MG63 (cell line): Measurements from ENCODE around the gene PAK1. TPM values are rescaled to one million over a fixed set of nuclear protein-coding genes. Genes with fewer than 3 reads are reported as not detected.
"Not testable (repeated sequence)": the region's sequence is repeated elsewhere in the genome, so short reads cannot be mapped to it uniquely, and the experiment has no call there.

Experiments used
- DNase-seq: peaks from one replicate; pipeline ENCODE4 v3.0.0-alpha.2; 2020
- H3K27me3 ChIP-seq: fragments of 250-450 bp; sonication (Bioruptor Pico); 2 replicates; pipeline ENCODE4 v1.5.1; 2020; ENCODE audit warnings: mild to moderate bottlenecking, moderate library complexity
- H3K36me3 ChIP-seq: fragments of 250-450 bp; sonication (Bioruptor Pico); 2 replicates; pipeline ENCODE4 v1.5.1; 2020; ENCODE audit warnings: mild to moderate bottlenecking, moderate library complexity
- H3K4me3 ChIP-seq: fragments of 250-450 bp; sonication (Bioruptor Pico); 2 replicates; pipeline ENCODE4 v1.5.1; 2020; ENCODE audit warnings: mild to moderate bottlenecking, moderate library complexity
- H3K9me3 ChIP-seq: fragments of 250-450 bp; sonication (Bioruptor Pico); 2 replicates; pipeline ENCODE4 v1.5.1; 2020; ENCODE audit warnings: mild to moderate bottlenecking, moderate library complexity
- total RNA-seq: library from RNA; depleted of rRNA; stranded (reverse); fragments of >200 nt; shearing (Covaris generic); gene quantifications from 2 replicates; pipeline ENCODE4 v1.2.3, GENCODE V29; 2014; ENCODE audit warnings: low replicate concordance

The PAK1 gene
- total RNA-seq, 1 experiment from 2014 or later: 31.3 TPM

DNA sequence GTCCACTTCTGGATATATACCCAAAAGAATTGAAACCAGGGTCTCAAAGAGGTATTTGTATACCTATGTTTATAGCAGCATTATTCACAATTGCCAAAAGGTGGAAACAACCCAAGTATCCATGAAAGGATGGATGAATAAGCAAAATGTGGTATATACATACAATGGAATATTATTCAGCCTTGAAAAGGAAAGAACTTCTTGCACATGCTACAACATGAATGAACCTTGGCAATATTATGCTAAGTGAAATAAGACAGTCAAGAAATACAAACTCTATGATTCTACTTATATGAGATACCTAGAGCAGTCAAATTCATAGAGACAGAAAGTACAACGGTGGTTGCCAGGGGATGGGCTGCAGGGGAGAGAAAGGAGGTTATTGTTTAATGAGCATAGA lies 21.6 kb upstream of the PAK1 start:
- Histone ChIP-seq H3K4me3 (no peak overlapping the region), H3K36me3 (no peaks in the 10 kb centered on the region), H3K27me3 (no peaks in the 10 kb centered on the region), H3K9me3 (no peaks in the 10 kb centered on the region)
- DNase-seq: no peak

DNA sequence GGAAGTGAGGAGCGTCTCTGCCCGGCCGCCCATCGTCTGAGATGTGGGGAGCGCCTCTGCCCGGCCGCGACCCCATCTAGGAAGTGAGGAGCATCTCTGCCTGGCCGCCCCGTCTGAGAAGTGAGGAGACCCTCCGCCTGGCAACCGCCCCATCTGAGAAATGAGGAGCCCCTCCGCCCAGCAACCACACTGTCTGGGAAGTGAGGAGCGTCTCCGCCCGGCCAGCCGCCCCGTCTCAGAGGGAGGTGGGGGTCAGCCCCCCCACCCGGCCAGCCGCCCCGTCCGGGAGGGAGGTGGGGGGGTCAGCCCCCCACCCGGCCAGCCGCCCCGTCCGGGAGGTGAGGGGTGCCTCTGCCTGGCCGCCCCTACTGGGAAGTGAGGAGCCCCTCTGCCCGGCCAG lies 16.1 kb upstream of the PAK1 start:
- not testable (repeated sequence) for DNase-seq, H3K9me3 ChIP-seq, H3K36me3 ChIP-seq, H3K4me3 ChIP-seq, H3K27me3 ChIP-seq

DNA sequence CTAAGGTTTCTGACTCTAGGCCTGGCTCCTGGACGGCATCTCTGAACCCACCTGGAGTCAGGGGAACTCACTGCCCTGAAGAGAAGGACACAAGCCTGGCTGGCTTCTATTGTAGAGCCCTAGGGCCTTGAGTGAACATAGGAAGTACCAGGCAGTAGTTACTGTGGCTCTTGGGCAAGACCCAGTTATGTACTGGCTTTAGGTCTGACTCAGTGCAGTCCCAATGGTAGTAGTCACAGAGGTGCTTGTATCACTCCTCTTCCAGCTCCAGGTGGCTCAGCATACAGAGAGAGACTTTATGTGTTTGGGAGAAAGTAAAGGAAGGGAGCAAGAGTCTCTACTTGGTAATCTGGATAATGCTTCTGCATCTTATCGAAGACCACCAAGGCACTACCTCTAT lies 13.9 kb upstream of the PAK1 start:
- no peaks in the 10 kb centered on the region for H3K36me3 ChIP-seq
- H3K9me3 ChIP-seq: no peaks in the 10 kb centered on the region
- no peaks in the 10 kb centered on the region for H3K27me3 ChIP-seq
- no peak overlapping the region for H3K4me3 ChIP-seq
- no peak for DNase-seq

DNA sequence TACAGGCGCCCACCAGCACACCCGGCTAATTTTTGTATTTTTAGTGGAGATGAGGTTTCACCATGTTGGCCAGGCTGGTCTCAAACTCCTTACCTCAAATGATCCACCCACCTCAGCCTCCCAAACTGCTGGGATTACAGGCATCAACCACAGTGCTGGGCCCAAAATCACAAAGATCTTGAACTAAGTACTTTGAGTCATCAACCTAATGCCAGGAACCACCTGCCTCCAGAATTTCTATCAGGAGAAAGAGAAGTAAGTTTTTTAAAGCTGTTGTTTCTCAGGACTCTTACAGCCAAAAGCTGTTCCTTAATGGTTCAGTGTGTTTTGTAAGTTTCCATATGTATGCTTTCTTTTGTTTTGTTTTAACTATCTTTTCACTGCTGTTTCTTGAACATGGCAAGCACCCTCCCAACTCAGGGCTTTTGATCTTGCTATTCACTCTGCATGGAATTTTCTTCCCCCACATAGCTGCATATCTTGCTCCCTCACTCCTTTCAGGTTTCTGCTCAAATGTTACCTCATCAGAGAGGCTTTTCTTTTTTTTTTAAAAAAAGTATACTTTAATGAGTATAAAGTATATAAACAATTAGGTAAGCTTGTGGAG lies 6.0 kb upstream of the PAK1 start:
- Histone ChIP-seq H3K36me3 (no peaks in the 10 kb centered on the region), H3K4me3 (no peak overlapping the region), H3K27me3 (no peaks in the 10 kb centered on the region), H3K9me3 (no peaks in the 10 kb centered on the region)
- no peak for DNase-seq

DNA sequence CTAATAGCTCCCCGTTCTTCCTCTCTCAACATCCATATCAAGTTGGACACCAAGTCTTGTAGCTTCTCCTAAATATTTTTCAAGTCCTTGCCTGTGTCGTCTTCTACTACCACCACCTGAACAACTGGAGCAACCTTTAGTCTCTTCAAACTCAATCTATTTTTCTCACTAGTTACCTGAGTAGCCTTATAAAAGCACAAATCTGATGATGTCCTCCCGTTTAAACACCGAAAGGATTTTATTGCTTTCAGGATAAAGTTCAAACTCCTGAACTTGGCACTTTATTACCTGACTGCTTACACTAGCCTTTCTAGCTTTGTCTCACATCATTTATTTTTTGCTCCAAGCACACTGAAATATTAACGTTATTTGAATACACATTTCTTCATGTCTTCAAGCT lies 1.3 kb upstream of the PAK1 start:
- Histone ChIP-seq H3K9me3 (no peaks in the 10 kb centered on the region), H3K4me3 (no peak overlapping the region), H3K36me3 (no peaks in the 10 kb centered on the region), H3K27me3 (0 out of 2 replicates have a peak, but pooled peaks cover 2% of the 10 kb centered on the region)
- no peak for DNase-seq

DNA sequence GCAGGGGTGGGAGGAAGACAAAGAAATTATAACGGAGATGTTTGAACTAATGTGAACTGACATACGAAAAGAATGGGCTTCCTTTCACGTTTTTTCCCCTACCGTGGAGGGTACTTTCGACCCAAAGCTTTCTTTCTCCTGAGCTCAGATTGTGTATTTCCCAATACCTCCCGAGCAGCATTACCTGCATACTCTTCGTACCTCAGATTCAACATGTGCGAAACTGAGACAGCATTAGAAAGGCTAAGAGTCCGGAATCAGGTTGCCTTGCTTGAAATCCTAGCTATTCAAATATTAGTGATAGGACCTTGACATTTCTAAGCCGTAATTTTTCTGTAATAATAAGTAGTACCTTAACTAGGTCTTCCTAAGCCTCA lies 778 bp upstream of the PAK1 start:
- Histone ChIP-seq H3K4me3 (peak overlapping the region; percentile 47), H3K27me3 (0 out of 2 replicates have a peak, but pooled peaks cover 2% of the 10 kb centered on the region), H3K9me3 (no peaks in the 10 kb centered on the region), H3K36me3 (no peaks in the 10 kb centered on the region)
- no peak for DNase-seq

DNA sequence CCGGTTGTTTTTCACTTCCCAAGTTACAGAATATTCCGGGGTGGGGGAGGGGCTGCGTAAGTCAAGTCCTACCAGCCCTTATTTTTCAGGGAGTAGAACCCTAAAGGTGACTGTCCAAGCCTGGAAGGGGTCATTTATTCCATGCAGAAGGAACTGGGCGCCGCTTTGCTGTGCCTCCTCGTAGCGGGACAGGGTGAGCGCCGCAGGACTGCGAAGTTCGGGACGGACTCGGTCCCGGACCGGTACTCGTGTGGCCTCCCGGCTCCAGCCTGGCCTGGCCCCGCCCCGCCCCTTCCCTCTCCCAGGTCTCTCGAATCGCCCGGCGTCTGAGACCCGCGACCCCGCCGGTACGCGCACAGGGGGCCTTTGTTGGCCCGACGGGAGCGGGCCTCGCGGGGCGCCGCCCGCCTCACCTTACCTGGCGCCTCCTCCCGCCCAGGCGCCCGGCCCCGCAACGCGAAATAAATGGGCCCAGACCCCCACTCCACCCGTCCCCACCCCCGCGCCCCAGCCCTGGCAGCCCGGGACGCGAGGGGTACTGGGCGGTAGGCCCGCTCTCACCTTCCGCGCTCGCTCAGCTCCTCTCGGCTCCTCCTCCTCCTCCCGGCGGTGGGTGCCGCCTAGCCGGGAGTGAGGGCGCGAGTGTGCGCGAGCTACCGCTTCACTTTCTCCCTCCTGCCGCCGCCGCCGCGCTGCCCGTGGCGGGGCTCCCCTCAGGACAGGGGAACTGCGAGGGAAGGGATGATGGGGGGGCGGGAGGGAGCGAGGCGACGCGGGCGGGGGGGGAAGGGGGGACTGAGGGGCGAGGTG lies 698 bp downstream of the PAK1 start:
- 0 out of 2 replicates have a peak, but pooled peaks cover 2% of the 10 kb centered on the region for H3K27me3 ChIP-seq
- DNase-seq: peak; percentile 28
- no peaks in the 10 kb centered on the region for H3K9me3 ChIP-seq
- peak overlapping the region; percentile 47 for H3K4me3 ChIP-seq
- no peaks in the 10 kb centered on the region for H3K36me3 ChIP-seq

DNA sequence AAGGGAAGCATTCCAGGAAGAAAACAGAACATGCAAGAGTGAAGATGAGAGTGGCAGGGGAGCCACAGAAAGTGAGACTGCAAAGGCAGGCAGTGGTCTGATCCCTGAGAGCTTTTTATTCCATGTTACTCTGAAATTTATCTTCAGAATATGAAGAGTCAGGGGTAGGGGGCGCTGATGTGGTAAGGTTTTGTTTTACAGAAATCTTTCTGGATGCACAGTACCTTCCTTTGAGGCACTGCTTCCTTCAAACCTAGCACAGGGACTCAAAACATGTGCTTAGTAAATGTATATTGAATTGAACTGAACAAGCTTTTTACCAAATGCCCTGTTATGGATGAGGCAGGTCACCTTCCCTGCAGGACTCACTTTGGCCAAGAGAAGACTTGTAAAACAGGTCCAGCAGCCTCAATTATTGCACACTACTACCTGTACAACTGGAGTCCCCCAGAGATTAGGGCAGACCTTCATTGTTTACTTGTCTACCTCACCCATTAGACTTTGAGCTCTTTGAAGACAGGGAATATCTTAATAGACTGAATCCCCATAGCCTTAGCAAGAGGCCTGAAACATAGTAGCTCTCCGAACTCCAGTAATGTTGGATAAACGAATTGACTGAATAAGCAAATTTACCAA lies 2.2 kb downstream of the PAK1 start:
- no peak overlapping the region for H3K4me3 ChIP-seq
- H3K36me3 ChIP-seq: no peaks in the 10 kb centered on the region
- no peak for DNase-seq
- no peaks in the 10 kb centered on the region for H3K9me3 ChIP-seq
- 0 out of 2 replicates have a peak, but pooled peaks cover 2% of the 10 kb centered on the region for H3K27me3 ChIP-seq

DNA sequence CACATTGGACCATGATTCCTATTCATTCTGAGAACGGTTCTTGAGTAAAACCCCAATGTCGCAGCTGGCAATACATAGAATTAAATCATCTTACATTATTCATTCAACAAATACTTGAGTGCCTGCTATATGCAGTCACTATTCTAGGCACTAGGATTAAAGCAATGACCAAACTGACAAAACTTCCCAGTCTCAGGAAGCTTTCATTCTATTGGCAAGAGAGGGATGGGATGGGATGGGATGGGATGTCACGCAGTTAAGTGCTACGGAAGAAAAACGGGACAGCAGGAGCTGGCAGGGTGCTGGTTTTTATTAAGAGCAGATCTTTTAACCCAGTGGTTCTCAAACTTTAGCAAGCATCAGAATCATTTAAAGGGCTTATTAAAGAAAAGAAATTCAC lies 2.9 kb downstream of the PAK1 start:
- H3K36me3 ChIP-seq: no peaks in the 10 kb centered on the region
- no peaks in the 10 kb centered on the region for H3K9me3 ChIP-seq
- no peak overlapping the region for H3K4me3 ChIP-seq
- no peak for DNase-seq
- 0 out of 2 replicates have a peak, but pooled peaks cover 2% of the 10 kb centered on the region for H3K27me3 ChIP-seq

DNA sequence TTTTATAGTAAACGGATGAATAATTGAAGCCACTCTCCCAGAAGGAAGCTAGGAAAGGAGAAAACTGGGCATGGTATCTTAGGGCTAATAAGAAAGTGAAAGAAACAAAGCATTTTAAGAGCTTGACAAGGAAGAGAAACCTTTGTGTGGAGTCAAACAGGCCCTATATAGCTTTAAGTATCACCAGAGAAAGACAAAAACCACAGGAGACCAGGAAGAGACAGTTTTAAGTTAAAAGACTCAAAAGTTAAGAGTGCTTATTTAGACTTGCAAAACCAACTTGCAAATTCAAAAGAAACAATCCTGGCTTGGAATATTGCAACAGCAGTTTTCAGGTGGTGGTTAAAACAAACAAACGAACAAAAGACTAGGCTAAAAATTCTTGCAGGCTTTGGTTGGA lies 3.4 kb downstream of the PAK1 start:
- Histone ChIP-seq H3K36me3 (no peaks in the 10 kb centered on the region), H3K9me3 (no peaks in the 10 kb centered on the region), H3K27me3 (0 out of 2 replicates have a peak, but pooled peaks cover 2% of the 10 kb centered on the region), H3K4me3 (no peak overlapping the region)
- DNase-seq: no peak

DNA sequence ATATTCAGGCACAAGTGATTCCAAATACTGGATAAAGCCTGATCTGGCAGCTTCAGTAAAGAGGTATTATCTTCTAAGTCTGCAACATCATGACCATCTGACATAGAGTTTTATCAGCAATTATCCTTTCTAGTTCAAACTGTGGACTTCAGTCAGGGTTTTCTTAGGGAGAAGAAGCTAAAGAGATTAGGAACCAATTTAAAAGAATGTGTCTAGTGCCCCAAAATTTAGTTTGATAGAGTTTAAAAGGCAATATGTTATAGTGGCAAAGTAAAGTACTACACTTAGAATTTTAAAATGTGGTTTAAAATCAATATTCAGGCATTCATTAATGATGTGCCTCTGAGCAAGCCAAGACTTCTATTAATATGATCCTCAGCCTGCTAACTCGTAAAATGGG lies 5.4 kb downstream of the PAK1 start:
- no peaks in the 10 kb centered on the region for H3K27me3 ChIP-seq

DNA sequence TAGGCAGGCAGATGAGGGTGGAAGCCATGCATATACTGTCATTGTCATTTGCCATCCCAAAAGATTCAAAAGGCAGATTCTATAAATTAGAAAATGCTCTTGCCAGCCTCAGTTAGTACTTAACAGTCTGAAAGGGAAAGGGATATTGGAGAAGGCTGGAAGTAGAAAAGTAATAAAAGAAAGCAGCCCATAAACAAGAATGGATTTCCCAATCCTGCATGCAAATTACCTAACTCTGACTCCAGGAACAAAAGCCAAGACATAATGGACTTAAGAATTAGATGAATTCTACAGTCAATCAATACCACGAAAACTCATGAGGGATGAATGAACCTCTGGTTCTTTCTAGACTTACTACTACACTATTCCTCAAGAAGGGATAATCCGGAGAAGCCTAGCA lies 5.9 kb downstream of the PAK1 start:
- Histone ChIP-seq H3K9me3 (no peaks in the 10 kb centered on the region), H3K4me3 (no peak overlapping the region), H3K27me3 (no peaks in the 10 kb centered on the region), H3K36me3 (no peaks in the 10 kb centered on the region)
- DNase-seq: no peak

More for the DNA sequence above, 5.4 kb downstream of the PAK1 start:
- DNase-seq: no peak
- Histone ChIP-seq H3K4me3 (no peak overlapping the region), H3K36me3 (no peaks in the 10 kb centered on the region), H3K9me3 (no peaks in the 10 kb centered on the region)

DNA sequence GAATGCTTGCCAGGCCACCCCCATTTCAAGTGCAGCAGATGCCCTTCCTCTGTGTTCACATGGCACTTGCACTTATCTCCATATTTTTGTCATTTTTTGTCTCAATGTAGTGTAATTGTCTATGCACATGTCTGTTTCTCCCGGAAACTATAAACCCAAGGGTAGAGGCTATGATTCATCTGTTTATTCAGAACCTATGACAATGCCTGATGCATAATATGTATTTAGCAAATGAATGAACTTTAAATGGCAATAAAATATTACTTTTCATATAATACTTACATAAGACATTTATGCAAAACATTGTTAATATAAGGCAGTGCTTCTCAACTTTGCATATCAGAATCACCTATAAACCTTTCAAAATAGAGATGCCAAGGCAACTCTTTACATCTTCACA lies 6.7 kb downstream of the PAK1 start:
- H3K9me3 ChIP-seq: no peaks in the 10 kb centered on the region
- no peaks in the 10 kb centered on the region for H3K36me3 ChIP-seq
- H3K27me3 ChIP-seq: no peaks in the 10 kb centered on the region
- H3K4me3 ChIP-seq: no peak overlapping the region
- no peak for DNase-seq

DNA sequence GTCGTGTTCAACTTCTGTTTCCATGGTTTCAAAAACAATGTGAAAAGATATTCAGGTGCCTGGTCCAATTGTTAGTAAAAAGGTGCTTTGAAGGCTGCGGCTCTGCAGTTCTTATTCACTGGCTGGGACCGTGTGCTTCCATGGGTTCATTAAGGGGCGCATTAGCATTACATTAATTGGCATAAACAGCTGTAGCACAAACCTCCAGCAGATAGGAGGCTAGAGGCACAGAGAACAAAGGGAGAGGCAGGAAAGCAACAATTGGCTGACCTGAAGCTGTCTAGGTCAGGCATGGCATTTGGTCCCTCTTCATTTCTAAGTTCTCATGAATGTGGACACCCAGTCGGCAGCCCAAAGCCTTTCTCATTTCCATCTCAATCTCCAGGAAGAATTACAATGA lies 16.6 kb downstream of the PAK1 start:
- DNase-seq: no peak
- Histone ChIP-seq H3K9me3 (no peaks in the 10 kb centered on the region), H3K4me3 (no peak overlapping the region), H3K27me3 (no peaks in the 10 kb centered on the region), H3K36me3 (no peaks in the 10 kb centered on the region)

DNA sequence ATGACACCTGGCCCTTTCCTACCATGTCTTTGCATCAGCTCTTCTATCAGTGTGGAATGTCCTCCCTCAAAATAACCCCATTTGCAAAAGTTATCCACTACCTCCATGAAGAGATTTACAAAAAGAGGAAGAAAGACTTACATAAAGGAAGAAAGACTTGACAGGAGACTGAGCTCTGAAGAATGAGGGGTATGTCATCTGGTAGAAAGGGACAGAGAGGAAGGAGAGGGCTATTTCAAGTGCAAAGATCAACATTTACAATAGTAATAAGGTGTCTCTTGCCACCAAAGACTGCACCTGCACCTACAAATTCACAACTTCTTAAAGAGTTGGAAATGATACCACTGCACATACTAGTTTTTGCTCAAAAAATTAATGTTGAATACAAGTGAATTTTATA lies 18.2 kb downstream of the PAK1 start:
- DNase-seq: no peak
- no peaks in the 10 kb centered on the region for H3K36me3 ChIP-seq
- H3K27me3 ChIP-seq: no peaks in the 10 kb centered on the region
- H3K4me3 ChIP-seq: no peak overlapping the region
- H3K9me3 ChIP-seq: no peaks in the 10 kb centered on the region

DNA sequence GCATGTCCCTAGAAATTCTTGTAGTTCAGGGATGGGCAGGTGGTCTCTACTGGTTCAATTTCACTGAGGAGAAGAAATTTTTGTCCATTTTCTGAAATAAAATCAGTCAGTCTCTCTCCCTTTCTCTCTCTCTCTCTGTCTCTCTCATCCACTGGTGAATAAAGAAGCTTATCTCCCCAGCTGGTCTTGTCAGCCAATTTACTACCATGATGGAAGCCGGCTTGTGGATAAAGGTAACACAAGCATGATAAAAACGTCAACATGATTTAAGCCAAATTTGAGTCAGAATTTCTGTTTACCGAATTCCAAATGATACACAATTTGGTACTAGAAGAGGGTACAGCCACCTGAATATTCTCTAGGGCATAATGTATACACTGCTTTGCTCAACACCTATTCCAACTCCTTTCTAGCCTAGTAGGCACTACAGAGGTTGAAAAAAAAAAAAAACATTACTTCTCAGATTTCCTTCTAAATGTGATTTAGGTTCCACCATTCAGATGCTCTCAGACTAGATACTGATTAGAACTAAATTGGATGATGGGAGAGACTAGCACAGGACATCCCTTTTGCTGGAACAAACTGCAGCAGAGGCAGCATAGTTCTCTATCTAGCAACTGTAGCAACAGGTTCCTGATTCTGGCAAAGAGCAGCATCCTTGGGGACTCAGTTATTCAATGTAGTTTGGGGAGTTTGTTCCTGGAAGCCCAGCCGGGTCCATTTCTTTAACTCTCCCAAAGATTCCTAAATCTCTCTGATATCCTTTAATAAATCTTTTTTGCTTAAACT lies 18.8 kb downstream of the PAK1 start:
- H3K9me3 ChIP-seq: no peaks in the 10 kb centered on the region
- no peak overlapping the region for H3K4me3 ChIP-seq
- H3K27me3 ChIP-seq: no peaks in the 10 kb centered on the region
- DNase-seq: no peak
- H3K36me3 ChIP-seq: no peaks in the 10 kb centered on the region

DNA sequence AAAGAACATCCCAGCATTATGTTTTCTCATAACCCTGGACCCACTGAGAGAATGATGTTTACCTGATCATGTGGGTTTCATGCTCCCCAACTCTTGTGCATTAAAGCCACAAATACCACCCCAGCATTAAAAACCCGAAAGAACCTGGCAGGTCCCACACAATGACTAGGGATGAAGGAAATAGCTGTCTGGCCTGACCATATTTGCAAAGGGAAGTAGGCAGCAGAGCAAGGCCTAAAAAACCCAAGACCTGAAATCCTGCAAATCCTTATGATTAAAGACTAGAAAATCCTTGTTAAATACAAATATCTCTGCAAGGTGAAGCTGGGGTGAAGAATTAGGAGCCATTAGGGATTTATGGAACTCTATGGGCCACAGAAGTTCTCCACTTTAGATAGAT lies 23.7 kb downstream of the PAK1 start:
- no peaks in the 10 kb centered on the region for H3K9me3 ChIP-seq
- no peak overlapping the region for H3K4me3 ChIP-seq
- DNase-seq: no peak
- H3K36me3 ChIP-seq: no peaks in the 10 kb centered on the region
- 0 out of 2 replicates have a peak, but pooled peaks cover 3% of the 10 kb centered on the region for H3K27me3 ChIP-seq
